Stimulated activated naive CD8-positive, alpha-beta T cell treated with anti-CD3 and anti-CD28 coated beads, Interleukin-15, amount 100 ng/mL, for 72 hours (primary cell): ENCODE results near the gene ACSL3.
A peak's percentile ranks its signal among the peaks of the same experiment; 100 is the strongest.

Source experiments
- ATAC-seq: fragments of 150-1000 bp; cut with Tn5 transposase; 2 replicates; pipeline ENCODE4 v1.10.0; 2021; ENCODE audit warnings: mild to moderate bottlenecking, moderate library complexity
- DNase-seq, 2 donors: peaks; one replicate each; pipeline ENCODE4 v3.0.0; 2021 to 2022
- H3K27ac Mint-ChIP-seq, 2 donors: one replicate each; pipeline ENCODE4 v1.8.0; 2022; ENCODE audit warnings: mild to moderate bottlenecking in 2 of 2, mixed read lengths in 2 of 2, moderate library complexity in 2 of 2
- H3K27me3 Mint-ChIP-seq: one replicate; pipeline ENCODE4 v1.8.0; 2022; ENCODE audit warnings: mixed read lengths
- H3K4me1 Mint-ChIP-seq: one replicate; pipeline ENCODE4 v1.8.0; 2022; ENCODE audit warnings: mild to moderate bottlenecking, mixed read lengths
- H3K4me3 Mint-ChIP-seq, 2 donors: one replicate each; pipeline ENCODE4 v1.8.0; 2022; ENCODE audit warnings: mild to moderate bottlenecking in 2 of 2, mixed read lengths in 2 of 2, moderate library complexity in 1 of 2
- H3K9me3 Mint-ChIP-seq, 2 donors: one replicate each; pipeline ENCODE4 v1.8.0; 2022; ENCODE audit warnings: mixed read lengths in 2 of 2

Gene ACSL3

DNA sequence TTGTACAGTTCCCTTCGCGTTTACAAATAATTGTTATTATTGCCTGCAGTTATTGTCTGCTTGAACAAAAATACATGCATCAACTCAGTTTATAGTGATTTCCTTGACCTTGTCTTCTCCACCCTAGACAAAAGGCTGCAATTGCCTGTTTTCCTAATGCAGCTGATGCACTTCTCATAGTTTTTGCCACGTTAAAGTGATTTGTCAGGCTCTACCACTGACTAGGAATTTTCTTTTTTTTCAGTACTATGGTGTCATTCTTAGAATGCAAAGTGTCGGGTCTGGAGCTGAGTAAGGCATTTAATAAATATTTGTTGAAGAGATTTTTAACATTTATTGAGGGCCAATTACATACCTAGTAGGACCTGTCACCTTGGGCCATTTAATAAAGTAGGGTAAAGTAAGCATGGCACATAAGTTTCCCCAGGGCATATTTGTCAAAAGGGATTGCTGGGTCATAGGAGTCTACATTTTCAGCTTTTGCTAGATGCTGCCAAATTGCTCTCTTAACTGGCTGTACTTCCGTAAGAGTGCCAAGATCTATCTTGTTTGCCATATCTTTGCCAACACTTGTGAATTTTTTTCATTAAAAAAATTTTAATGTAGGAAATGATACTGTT, 24.1 kb downstream of the ACSL3 start:
- ATAC-seq (no peak), DNase-seq (no peak)
- H3K4me3 Mint-ChIP-seq, result no peak overlapping the region
- no peak overlapping the region for H3K27ac Mint-ChIP-seq
- H3K9me3 Mint-ChIP-seq, result no peaks in the 10 kb centered on the region
- H3K27me3 Mint-ChIP-seq, result no peaks in the 10 kb centered on the region
- peaks cover 22% of the 10 kb centered on the region for H3K4me1 Mint-ChIP-seq

DNA sequence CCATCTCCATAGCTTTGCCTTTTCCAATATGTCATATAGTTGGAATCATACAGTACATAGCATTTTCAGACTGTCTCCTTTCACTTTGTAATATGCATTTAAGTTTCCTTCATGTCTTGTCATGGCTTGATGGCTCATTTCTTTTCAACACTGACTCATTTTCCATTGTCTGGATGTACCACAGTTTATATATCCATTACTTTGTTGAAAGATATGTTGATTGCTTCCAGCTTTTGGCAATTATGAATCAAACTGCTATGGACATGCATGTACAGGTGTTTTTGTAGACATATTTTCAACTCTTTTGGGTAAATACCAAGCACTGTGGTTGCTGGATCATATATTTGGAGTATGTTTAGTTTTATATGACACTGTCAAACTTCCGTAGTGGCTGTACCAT, 26.3 kb downstream of the ACSL3 start:
- ATAC-seq, result no peak
- peaks cover 31% of the 10 kb centered on the region for H3K4me1 Mint-ChIP-seq

DNA sequence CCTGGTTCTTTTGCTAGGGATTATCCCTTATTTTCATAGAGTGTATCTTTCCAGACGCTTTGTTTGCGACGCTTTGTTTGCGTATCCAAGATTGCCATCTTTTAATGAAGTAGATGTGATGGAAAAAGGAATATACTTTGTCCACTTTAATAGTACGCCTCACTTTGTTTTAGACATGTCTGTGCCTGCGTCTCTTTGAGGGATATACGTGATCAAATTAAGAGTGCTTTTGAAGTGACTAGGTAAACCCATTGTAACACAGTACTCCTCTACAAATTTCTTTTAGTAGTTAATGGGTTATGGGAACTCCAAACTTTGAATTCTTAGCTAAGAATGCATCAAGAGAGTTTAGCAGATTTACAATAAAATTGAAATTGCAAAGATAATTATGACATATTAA, 27.9 kb downstream of the ACSL3 start:
- H3K4me1 Mint-ChIP-seq, result peaks cover 32% of the 10 kb centered on the region
- no peaks in the 10 kb centered on the region for H3K27me3 Mint-ChIP-seq
- H3K27ac Mint-ChIP-seq, result no peak overlapping the region
- no peak for ATAC-seq
- no peak overlapping the region for H3K4me3 Mint-ChIP-seq
- H3K9me3 Mint-ChIP-seq, result no peaks in the 10 kb centered on the region
- DNase-seq, result no peak

More for the DNA sequence above, 26.3 kb downstream of the ACSL3 start:
- H3K27ac Mint-ChIP-seq, result no peak overlapping the region
- no peaks in the 10 kb centered on the region for H3K27me3 Mint-ChIP-seq
- H3K9me3 Mint-ChIP-seq, result no peaks in the 10 kb centered on the region
- no peak overlapping the region for H3K4me3 Mint-ChIP-seq
- DNase-seq, result no peak

DNA sequence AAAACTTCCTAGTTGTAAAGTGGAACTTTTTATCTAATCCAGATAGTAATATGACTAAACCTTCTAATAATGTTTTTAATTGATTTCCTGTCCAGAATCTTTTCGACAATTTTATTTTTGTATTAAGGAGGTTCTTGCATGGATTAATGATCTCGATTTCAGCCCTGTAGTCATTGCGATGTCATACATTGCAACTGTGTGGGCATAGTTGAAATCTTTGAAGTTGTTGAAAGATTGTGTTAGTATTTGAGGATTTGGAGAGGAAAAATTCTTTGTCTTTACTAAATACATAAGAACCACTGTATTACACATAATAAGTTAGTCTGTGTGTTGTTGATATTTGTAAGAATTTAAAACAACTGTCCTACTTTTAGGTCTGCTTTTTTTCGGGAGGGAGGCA, 31.1 kb downstream of the ACSL3 start:
- H3K27ac Mint-ChIP-seq, result no peak overlapping the region
- DNase-seq, result no peak
- no peaks in the 10 kb centered on the region for H3K9me3 Mint-ChIP-seq
- no peaks in the 10 kb centered on the region for H3K27me3 Mint-ChIP-seq
- no peak for ATAC-seq
- H3K4me1 Mint-ChIP-seq, result peaks cover 26% of the 10 kb centered on the region
- H3K4me3 Mint-ChIP-seq, result no peak overlapping the region

DNA sequence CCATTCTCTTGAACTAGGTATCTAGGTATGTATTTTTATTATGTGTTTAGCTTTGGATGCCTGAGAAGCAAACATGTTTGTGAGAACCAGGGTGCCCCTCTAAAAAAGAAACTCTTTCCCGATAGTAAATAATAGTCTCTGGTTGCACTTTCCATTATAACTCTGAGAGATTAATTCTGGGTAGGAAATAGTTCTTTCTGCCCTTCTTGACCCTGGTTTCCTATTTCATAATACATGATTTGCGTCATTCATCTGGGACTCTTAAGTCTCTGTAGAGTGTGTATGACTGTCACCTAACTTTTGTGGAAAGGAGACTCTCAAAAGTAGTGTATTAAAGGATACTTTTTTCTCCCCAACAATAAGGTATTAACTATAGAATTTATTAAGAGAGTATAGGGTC, 31.5 kb downstream of the ACSL3 start:
- no peak overlapping the region for H3K4me3 Mint-ChIP-seq

DNA sequence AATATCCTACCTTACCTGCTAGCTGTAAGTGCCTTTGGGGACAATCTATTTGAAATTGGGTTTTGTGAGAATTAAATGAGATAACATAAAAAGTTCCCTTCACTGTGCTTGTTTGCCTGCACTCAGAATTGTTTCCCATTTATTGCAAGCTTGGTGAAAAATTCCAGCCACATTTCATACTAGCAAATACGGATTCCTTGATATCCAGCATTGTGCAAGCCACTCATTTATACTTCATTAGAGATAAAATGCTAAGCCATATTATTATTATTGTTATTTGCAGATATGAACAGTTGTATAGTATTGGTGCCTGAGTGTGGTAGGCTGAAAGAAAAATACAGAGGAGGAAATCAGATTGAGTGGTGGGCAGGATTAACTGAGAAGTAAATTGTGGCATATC, 31.9 kb downstream of the ACSL3 start:
- Mint-ChIP-seq H3K4me3 (no peak overlapping the region), H3K27ac (no peak overlapping the region), H3K4me1 (peaks cover 19% of the 10 kb centered on the region), H3K27me3 (no peaks in the 10 kb centered on the region), H3K9me3 (no peaks in the 10 kb centered on the region)
- no peak for ATAC-seq
- DNase-seq, result no peak

More for the DNA sequence above, 31.5 kb downstream of the ACSL3 start:
- Mint-ChIP-seq H3K27ac (no peak overlapping the region), H3K27me3 (no peaks in the 10 kb centered on the region), H3K4me1 (peaks cover 22% of the 10 kb centered on the region), H3K9me3 (no peaks in the 10 kb centered on the region)
- ATAC-seq (no peak), DNase-seq (no peak)

DNA sequence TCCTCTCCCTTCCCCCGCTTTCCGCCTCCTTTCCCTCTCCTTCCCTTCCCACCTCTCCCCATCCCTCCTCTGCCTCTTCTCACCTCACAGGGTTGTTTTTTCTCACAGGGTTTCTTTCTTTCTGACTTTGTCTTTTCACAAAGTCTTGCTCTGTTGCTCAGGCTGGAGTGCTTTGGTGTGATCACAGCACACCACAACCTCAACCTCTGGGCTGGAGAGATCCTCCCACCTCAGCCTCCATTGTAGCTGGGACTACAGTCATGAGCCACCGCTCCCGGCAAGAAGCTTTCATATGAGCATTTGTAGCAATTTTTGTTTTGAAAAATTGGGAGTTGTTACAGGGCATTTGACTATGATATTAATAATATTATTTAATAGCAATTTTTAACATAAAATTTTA, 32.9 kb downstream of the ACSL3 start:
- Mint-ChIP-seq H3K4me1 (peaks cover 19% of the 10 kb centered on the region), H3K27ac (peak overlapping the region in 1 of 2 donors; percentile 73)

DNA sequence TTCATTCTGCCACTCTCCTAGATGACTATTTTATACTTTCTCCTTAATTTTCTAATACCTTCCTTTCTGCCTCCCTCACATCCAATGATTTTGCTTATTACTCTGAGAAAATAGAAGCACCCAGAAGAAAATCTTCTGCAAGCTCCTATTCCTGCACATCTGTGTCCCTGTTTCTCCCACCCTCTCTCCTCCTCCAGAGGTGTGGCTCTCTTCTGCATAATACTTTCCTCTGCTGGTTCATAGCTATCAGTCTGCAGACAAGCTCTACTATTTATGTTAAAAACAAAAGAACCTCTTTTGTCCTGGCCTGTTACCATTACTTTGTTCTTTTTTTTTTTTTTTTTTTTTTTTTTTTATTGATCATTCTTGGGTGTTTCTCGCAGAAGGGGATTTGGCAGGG, 34.3 kb downstream of the ACSL3 start:
- peaks cover 22% of the 10 kb centered on the region for H3K4me1 Mint-ChIP-seq
- DNase-seq, result no peak
- ATAC-seq, result no peak
- H3K9me3 Mint-ChIP-seq, result no peaks in the 10 kb centered on the region
- no peak overlapping the region for H3K27ac Mint-ChIP-seq
- no peak overlapping the region for H3K4me3 Mint-ChIP-seq
- no peaks in the 10 kb centered on the region for H3K27me3 Mint-ChIP-seq

More for the DNA sequence above, 32.9 kb downstream of the ACSL3 start:
- ATAC-seq (no peak), DNase-seq (no peak)
- Mint-ChIP-seq H3K27me3 (no peaks in the 10 kb centered on the region), H3K9me3 (no peaks in the 10 kb centered on the region), H3K4me3 (no peak overlapping the region)

DNA sequence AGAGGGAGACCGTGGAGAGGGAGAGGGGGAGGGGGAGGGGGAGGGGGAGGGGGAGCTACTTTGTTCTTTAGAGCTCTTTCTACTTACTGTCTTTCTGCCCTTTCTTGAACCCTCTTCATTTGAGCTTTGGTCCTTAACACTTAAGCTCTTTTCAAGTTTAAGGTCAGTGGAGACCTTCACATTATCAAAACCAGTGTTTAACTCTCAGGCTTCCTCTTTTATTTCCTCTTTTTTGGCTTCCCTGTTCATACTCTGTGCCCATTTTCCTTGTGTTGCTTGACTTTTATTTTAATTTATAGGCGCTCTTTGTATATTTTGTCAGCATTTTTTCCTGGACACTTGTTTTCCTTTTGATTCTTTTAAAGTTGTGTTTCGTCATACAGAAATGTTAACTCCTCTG, 37.1 kb downstream of the ACSL3 start:
- Mint-ChIP-seq H3K27ac (no peak overlapping the region), H3K27me3 (no peaks in the 10 kb centered on the region), H3K4me3 (no peak overlapping the region), H3K9me3 (no peaks in the 10 kb centered on the region), H3K4me1 (peaks cover 21% of the 10 kb centered on the region)
- DNase-seq (no peak), ATAC-seq (no peak)

DNA sequence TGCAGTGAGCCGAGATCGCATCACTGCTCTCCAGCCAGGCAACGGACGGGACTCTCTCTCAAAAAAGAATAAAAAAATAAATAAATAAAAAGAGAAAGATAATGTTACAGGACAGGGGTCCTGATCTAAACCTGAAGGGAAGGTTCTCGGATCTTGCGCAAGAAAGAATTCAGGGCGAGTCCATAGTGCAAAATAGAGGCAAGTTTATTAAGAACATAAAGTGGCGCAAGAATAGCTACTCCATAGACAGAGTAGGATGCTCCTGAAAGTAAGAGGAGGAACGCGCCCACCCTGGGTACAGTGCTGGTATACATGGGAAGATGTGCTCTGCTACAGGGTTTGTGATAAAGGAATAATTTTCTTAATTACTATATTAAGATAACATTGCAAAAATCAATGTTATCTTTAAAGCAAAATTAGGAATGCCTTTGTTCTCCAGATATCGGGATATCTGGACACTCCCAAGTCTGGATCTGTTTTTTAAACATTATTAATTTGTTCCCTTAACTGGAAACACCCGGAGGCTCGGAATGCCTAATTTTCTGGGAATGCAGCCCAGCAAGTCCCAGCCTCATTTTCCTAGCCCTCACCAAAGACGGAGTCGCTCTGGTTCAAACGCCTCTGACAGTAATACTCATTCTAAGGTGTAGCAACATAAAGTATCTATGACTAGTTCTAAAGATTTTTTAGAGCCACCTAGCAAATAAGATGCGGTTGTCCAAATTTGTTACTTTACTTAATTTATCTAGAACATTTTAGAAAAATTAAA, 38.8 kb downstream of the ACSL3 start:
- Mint-ChIP-seq H3K9me3 (no peaks in the 10 kb centered on the region), H3K4me3 (no peak overlapping the region), H3K27me3 (no peaks in the 10 kb centered on the region), H3K4me1 (peaks cover 21% of the 10 kb centered on the region), H3K27ac (peak overlapping the region in 1 of 2 donors; percentile 19)
- ATAC-seq, result no peak
- DNase-seq, result no peak

DNA sequence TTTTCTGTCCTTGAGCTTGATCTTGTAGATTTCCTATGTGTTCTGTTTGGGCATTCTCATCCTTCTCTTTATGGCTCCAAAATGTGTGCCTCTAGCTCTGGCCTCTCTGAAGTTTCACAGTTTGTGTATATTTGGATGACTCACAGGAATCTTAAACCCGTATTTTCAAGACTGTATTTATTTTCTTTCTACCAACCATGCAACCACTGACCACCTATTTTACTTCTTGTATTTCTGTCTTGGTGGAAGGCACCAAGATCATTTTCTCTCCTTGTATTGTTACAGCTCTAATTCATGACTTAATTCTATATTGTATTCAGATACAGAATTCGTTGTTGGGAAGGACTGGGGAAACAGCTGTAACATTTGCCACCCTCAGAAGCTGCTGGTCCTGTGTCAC, 39.5 kb downstream of the ACSL3 start:
- H3K27ac Mint-ChIP-seq, result no peak overlapping the region

DNA sequence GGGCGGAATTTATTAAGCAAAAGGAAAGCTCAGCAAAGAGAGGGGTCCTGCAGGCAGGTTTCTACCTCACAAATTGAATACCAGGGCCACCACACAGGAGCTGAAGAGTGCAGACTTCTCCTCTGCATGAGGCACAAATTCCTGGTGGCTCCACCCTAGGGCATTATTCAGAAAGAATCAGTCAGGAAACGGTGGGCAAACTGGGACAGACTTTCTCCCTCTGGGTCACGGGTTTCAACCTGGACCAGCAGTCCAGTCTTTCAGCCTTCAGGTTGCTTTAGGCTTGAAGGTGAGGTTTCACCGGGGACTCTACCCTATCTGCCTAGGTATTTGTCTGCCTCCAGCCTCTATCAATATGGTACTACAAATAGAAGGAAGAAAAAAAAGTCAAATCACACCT, 41.8 kb downstream of the ACSL3 start:
- no peaks in the 10 kb centered on the region for H3K27me3 Mint-ChIP-seq
- H3K4me3 Mint-ChIP-seq, result no peak overlapping the region
- peaks cover 31% of the 10 kb centered on the region for H3K4me1 Mint-ChIP-seq
- no peaks in the 10 kb centered on the region for H3K9me3 Mint-ChIP-seq
- no peak for DNase-seq
- H3K27ac Mint-ChIP-seq, result no peak overlapping the region
- no peak for ATAC-seq

More for the DNA sequence above, 39.5 kb downstream of the ACSL3 start:
- Mint-ChIP-seq H3K9me3 (no peaks in the 10 kb centered on the region), H3K27me3 (no peaks in the 10 kb centered on the region), H3K4me1 (peaks cover 13% of the 10 kb centered on the region), H3K4me3 (no peak overlapping the region)
- DNase-seq (no peak), ATAC-seq (no peak)

DNA sequence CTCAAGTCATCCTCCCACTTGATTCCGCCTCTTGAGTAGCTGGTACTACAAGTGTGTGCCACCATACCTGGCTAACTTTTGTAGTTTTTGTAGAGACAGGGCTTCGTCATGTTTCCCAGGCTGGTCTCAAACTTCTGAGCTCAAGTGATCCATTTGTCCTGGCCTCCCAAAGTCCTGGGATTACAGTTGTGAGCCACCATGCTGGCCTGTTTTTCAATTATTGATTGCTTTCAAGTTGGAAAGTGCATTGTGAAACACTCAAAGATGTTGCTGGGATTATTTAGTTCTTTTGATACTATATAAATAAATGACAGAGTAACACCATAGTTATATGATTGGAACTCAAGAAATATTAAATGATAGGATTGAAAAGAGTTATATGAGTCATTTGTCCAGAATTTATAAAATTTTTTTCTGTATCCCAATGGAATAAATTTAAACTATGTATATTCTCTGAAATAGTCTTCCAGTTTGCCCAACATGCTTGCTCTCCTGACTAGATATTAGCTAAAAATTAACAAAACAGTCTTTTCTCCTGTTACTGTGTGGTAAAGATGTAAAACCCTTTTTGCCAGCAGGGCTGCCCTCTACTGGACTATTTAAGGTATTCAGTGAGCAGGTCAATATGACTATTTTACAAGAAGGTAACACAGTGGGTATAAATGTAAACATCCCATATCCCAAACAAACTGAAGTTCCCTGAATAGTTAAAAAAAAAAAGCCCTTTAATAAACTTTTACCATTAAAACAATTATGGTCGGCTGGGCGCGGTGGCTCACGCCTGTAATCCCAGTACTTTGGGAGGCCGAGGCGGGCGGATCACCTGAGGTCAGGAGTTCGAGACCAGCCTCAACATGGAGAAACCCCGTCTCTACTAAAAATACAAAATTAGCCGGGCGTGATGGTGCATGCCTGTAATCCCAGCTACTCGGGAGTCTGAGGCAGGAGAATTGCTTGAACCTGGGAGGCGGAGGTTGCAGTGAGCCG, 42.7 kb downstream of the ACSL3 start:
- H3K27ac Mint-ChIP-seq, result no peak overlapping the region
- no peaks in the 10 kb centered on the region for H3K9me3 Mint-ChIP-seq
- DNase-seq (peak; percentile 19 to 28), ATAC-seq (peak; percentile 86)
- no peak overlapping the region for H3K4me3 Mint-ChIP-seq
- peaks cover 39% of the 10 kb centered on the region for H3K4me1 Mint-ChIP-seq
- H3K27me3 Mint-ChIP-seq, result no peaks in the 10 kb centered on the region

DNA sequence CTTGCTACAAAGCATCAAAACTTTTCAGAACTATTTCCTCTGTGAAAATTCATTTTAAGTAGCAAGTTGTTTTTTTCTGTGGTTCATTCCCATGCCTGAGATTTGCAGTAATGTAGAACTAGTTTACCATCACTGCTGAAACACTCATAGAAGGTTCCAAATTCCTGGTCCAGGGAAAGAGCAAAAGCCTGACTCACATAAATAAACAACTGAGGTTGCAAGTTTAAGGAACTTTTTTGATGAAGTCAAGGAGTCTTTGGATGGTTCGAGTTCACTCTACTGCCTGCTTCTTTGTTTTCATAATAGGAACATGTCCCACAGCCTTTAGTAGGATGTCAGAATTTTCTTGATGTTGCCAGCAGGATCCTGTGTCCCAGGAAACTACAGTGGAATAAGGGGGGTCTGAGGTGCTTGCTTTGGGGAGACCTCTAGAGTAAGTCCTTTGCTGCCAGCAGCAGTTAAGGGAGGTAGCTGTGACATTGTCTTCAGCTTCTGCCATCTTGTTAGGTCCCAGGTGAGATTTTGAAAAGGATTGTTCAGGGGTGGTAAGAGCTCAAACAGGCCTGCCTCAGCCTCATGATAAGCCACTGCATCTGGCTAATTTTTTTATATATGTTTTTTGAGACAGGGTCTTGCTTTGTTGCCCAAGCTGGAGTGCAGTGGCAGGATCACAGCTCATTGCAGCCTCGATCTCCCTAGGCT, 43.9 kb downstream of the ACSL3 start:
- no peak overlapping the region for H3K4me3 Mint-ChIP-seq
- H3K4me1 Mint-ChIP-seq, result peaks cover 39% of the 10 kb centered on the region
- H3K27ac Mint-ChIP-seq, result no peak overlapping the region
- no peaks in the 10 kb centered on the region for H3K9me3 Mint-ChIP-seq
- H3K27me3 Mint-ChIP-seq, result no peaks in the 10 kb centered on the region
- ATAC-seq, result no peak
- DNase-seq, result no peak

DNA sequence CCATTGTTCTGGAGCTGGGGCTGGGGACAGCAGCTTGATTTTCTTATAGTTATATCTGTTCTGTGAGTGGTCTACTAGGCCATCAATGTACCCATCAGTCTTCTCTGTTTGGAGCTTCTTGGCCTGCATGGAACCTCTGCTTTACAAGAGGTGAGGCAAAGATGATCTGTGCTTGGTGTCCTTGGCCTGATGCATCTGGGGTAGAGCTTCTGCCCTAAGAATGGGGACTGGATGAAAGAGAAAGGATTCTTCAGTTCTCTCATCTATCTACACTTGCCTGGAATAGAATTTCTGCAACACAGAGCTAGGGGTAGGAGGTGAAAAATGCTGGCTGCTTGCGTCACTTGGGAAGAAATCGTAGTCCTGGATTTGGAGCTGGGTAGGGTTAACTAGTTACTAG, 46.2 kb downstream of the ACSL3 start:
- peak overlapping the region in 1 of 2 donors; percentile 49 for H3K27ac Mint-ChIP-seq
- ATAC-seq, result no peak
- no peaks in the 10 kb centered on the region for H3K9me3 Mint-ChIP-seq
- no peaks in the 10 kb centered on the region for H3K27me3 Mint-ChIP-seq
- H3K4me3 Mint-ChIP-seq, result no peak overlapping the region
- peaks cover 38% of the 10 kb centered on the region for H3K4me1 Mint-ChIP-seq
- no peak for DNase-seq
